Esophagus muscularis mucosa (tissue), 3 donors: ENCODE data around the gene UBAP1.

Experiments
- POLR2A ChIP-seq: fragments of 450-650 bp; IDR thresholded peaks from one replicate; pipeline ENCODE4 v1.6.1; 2017; ENCODE audit warnings: antibody characterized with exemption, moderate library complexity, mild to moderate bottlenecking, low read depth
- POLR2AphosphoS5 ChIP-seq, 2 donors: sonication (generic); formaldehyde crosslinking; IDR thresholded peaks; one replicate each; pipeline ENCODE4 v1.6.1; 2017; ENCODE audit warnings: antibody characterized with exemption in 2 of 2
- TF ChIP-seq, protein P1 (sequence below), 3 experiments: fragments of 200-600 bp in 2 of 3; fragments of 450-650 bp in 1 of 3; sonication (generic) in 2 of 3; IDR thresholded peaks; one replicate each; pipeline ENCODE4 v1.5.1; 2017 to 2019; ENCODE audit warnings: antibody characterized with exemption in 3 of 3, mild to moderate bottlenecking in 2 of 3, moderate library complexity in 1 of 3

DNA sequence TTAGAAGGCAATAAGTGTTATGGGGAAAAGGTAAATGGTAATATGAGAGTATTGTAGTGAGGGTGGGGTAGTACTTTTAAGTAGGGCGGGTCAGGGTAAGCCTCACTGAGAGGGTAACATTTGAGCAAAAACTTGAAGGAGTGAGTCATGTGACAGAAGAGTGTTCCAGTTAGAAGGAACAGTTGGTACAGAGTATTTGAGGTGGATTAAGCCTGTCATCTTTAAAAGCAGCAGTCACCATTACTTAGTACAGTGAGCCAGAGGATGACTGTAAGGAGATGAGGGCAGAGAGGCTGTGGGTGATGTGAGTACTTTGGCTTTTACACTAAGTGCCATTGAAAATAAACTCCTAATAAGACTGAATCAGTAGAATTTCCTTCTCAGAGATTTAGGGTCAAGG lies 54.8 kb downstream of the UBAP1 start:
- TF ChIP-seq, protein P1, sequence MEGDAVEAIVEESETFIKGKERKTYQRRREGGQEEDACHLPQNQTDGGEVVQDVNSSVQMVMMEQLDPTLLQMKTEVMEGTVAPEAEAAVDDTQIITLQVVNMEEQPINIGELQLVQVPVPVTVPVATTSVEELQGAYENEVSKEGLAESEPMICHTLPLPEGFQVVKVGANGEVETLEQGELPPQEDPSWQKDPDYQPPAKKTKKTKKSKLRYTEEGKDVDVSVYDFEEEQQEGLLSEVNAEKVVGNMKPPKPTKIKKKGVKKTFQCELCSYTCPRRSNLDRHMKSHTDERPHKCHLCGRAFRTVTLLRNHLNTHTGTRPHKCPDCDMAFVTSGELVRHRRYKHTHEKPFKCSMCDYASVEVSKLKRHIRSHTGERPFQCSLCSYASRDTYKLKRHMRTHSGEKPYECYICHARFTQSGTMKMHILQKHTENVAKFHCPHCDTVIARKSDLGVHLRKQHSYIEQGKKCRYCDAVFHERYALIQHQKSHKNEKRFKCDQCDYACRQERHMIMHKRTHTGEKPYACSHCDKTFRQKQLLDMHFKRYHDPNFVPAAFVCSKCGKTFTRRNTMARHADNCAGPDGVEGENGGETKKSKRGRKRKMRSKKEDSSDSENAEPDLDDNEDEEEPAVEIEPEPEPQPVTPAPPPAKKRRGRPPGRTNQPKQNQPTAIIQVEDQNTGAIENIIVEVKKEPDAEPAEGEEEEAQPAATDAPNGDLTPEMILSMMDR (IDR thresholded peaks at IDR 0.05): no peak
- TF ChIP-seq POLR2AphosphoS5 (IDR thresholded peaks at IDR 0.05) (peak in 1 of 2 donors; percentile 17), POLR2A (no peak)
